PC-9 (cell line): ENCODE measurements around the gene PUS10.

Experiments
- CTCF ChIP-seq: fragments of 200-600 bp; sonication (generic); conservative IDR thresholded peaks from 2 replicates; pipeline ENCODE4 v1.6.1; 2017; ENCODE audit warnings: mixed run types, antibody characterized with exemption, mild to moderate bottlenecking, moderate library complexity
- EZH2 ChIP-seq: fragments of 200-600 bp; sonication (generic); IDR thresholded peaks from 2 replicates; pipeline ENCODE4 v1.8.0; 2017; ENCODE audit warnings: antibody characterized with exemption, low read depth

GRCh38 chr2:60906395-60906794, 111.7 kb downstream of the PUS10 start:
- TF ChIP-seq CTCF (no peak), EZH2 (no peak)
